H9 (cell line): ENCODE results near the gene DGKE. TPM values are rescaled to one million over a fixed set of nuclear protein-coding genes. Genes with fewer than 3 reads are reported as not detected.

Experiments used
- DNase-seq: peaks from one replicate; pipeline ENCODE4 v3.0.0-alpha.2; 2017
- H2AFZ ChIP-seq: one replicate; pipeline ENCODE4 v1.6.1; 2013; ENCODE audit warnings: mild to moderate bottlenecking, low read length, control low read depth, moderate library complexity
- H2AK5ac ChIP-seq: 2 replicates; pipeline ENCODE4 v1.6.1; 2013; ENCODE audit warnings: low read length, control low read depth, mixed read lengths; ENCODE audit not compliant: insufficient read length
- H2BK120ac ChIP-seq: one replicate; pipeline ENCODE4 v1.6.1; 2013; ENCODE audit warnings: low read depth, mild to moderate bottlenecking, low read length, control low read depth, inconsistent platforms; ENCODE audit not compliant: poor library complexity, severe bottlenecking
- H2BK12ac ChIP-seq: 2 replicates; pipeline ENCODE4 v1.6.1; 2013; ENCODE audit warnings: low read length, control low read depth, mixed read lengths, low read depth; ENCODE audit not compliant: insufficient read length
- H2BK15ac ChIP-seq: 2 replicates; pipeline ENCODE4 v1.6.1; 2013; ENCODE audit warnings: low read depth, low read length, control low read depth
- H2BK20ac ChIP-seq: one replicate; pipeline ENCODE4 v1.6.1; 2013; ENCODE audit warnings: low read depth, mild to moderate bottlenecking, low read length, control low read depth, inconsistent platforms; ENCODE audit not compliant: poor library complexity, severe bottlenecking
- H2BK5ac ChIP-seq: 2 replicates; pipeline ENCODE4 v1.6.1; 2013; ENCODE audit warnings: low read length, control low read depth, mixed read lengths; ENCODE audit not compliant: insufficient read length
- H3K14ac ChIP-seq: 2 replicates; pipeline ENCODE4 v1.6.1; 2013; ENCODE audit warnings: low read length, control low read depth; ENCODE audit not compliant: insufficient read depth
- H3K18ac ChIP-seq: 2 replicates; pipeline ENCODE4 v1.6.1; 2013; ENCODE audit warnings: low read depth, mild to moderate bottlenecking, mixed read lengths, low read length, control low read depth; ENCODE audit not compliant: insufficient read length
- H3K23ac ChIP-seq: 2 replicates; pipeline ENCODE4 v1.6.1; 2013; ENCODE audit warnings: low read length, control low read depth, mixed read lengths, low read depth; ENCODE audit not compliant: insufficient read length
- H3K23me2 ChIP-seq: 2 replicates; pipeline ENCODE4 v1.6.1; 2013; ENCODE audit warnings: low read depth, mild to moderate bottlenecking, mixed read lengths, low read length, control low read depth; ENCODE audit not compliant: insufficient read length, poor library complexity, severe bottlenecking
- H3K27ac ChIP-seq: 2 replicates; pipeline ENCODE4 v1.5.1; 2013; ENCODE audit warnings: low read length, control low read depth, mixed read lengths, low read depth; ENCODE audit not compliant: insufficient read length
- H3K27me3 ChIP-seq: 2 replicates; pipeline ENCODE4 v1.6.1; 2013; ENCODE audit warnings: low read length, control low read depth, inconsistent platforms; ENCODE audit not compliant: insufficient read depth
- H3K4ac ChIP-seq: 2 replicates; pipeline ENCODE4 v1.6.1; 2013; ENCODE audit warnings: low read depth, mild to moderate bottlenecking, control low read depth, inconsistent platforms, low read length, moderate library complexity
- H3K4me1 ChIP-seq: 2 replicates; pipeline ENCODE4 v1.6.1; 2013; ENCODE audit warnings: low read length, control low read depth, inconsistent platforms; ENCODE audit not compliant: insufficient read depth
- H3K4me2 ChIP-seq: 2 replicates; pipeline ENCODE4 v1.6.1; 2013; ENCODE audit warnings: low read length, control low read depth, mixed read lengths; ENCODE audit not compliant: insufficient read length, insufficient read depth
- H3K56ac ChIP-seq: 2 replicates; pipeline ENCODE4 v1.6.1; 2013; ENCODE audit warnings: low read depth, mild to moderate bottlenecking, mixed read lengths, low read length, control low read depth; ENCODE audit not compliant: insufficient read length
- H3K79me1 ChIP-seq: 2 replicates; pipeline ENCODE4 v1.6.1; 2013; ENCODE audit warnings: low read depth, mild to moderate bottlenecking, moderate library complexity, low read length, control low read depth, inconsistent platforms; ENCODE audit not compliant: insufficient read depth, poor library complexity, severe bottlenecking
- H3K79me2 ChIP-seq: 2 replicates; pipeline ENCODE4 v1.6.1; 2013; ENCODE audit warnings: low read length, control low read depth, inconsistent platforms; ENCODE audit not compliant: insufficient read depth
- H3K9ac ChIP-seq: 2 replicates; pipeline ENCODE4 v1.6.1; 2013; ENCODE audit warnings: low read length, control low read depth, mixed read lengths; ENCODE audit not compliant: insufficient read length; ENCODE audit errors: extremely low read depth
- H3K9me3 ChIP-seq: one replicate; pipeline ENCODE4 v1.6.1; 2013; ENCODE audit warnings: low read depth, low read length, inconsistent platforms; ENCODE audit not compliant: control insufficient read depth
- H3T11ph ChIP-seq: one replicate; pipeline ENCODE4 v1.6.1; 2013; ENCODE audit warnings: mild to moderate bottlenecking, low read length, control low read depth, inconsistent platforms
- H4K20me1 ChIP-seq: one replicate; pipeline ENCODE4 v1.6.1; 2013; ENCODE audit not compliant: control insufficient read depth, insufficient read length, insufficient read depth
- H4K5ac ChIP-seq: 2 replicates; pipeline ENCODE4 v1.6.1; 2013; ENCODE audit warnings: low read depth, mild to moderate bottlenecking, mixed read lengths, low read length, control low read depth; ENCODE audit not compliant: insufficient read length
- H4K8ac ChIP-seq: replicated peaks from 2 replicates; pipeline ENCODE4 v1.6.1; 2013; ENCODE audit warnings: low read length, control low read depth, mixed read lengths, low read depth; ENCODE audit not compliant: insufficient read length
- H4K91ac ChIP-seq: 2 replicates; pipeline ENCODE4 v1.6.1; 2013; ENCODE audit warnings: low read depth, mild to moderate bottlenecking, moderate library complexity, mixed read lengths, low read length, control low read depth; ENCODE audit not compliant: insufficient read length
- H3K27ac Mint-ChIP-seq, 3 experiments: 2 replicates in 2 of 3; 3 replicates in 1 of 3; pipeline ENCODE4 v1.8.0; 2020 to 2021; ENCODE audit warnings: mixed read lengths in 3 of 3, mild to moderate bottlenecking in 1 of 3, moderate library complexity in 1 of 3
- H3K27me3 Mint-ChIP-seq: 2 replicates; pipeline ENCODE4 v1.8.0; 2021; ENCODE audit warnings: low read depth, mild to moderate bottlenecking, moderate library complexity, mixed read lengths
- H3K36me3 Mint-ChIP-seq, 3 experiments: 2 replicates in 2 of 3; 3 replicates in 1 of 3; pipeline ENCODE4 v1.8.0; 2020 to 2021; ENCODE audit warnings: low read depth in 3 of 3, mixed read lengths in 3 of 3; ENCODE audit not compliant: insufficient read depth in 1 of 3
- H3K4me1 Mint-ChIP-seq, 2 experiments: 2 replicates each; pipeline ENCODE4 v1.8.0; 2020; ENCODE audit warnings: mixed read lengths in 2 of 2
- H3K4me3 Mint-ChIP-seq, 2 experiments: 2 replicates in 1 of 2; 3 replicates in 1 of 2; pipeline ENCODE4 v1.8.0; 2020 to 2021; ENCODE audit warnings: mild to moderate bottlenecking in 2 of 2, mixed read lengths in 2 of 2, moderate library complexity in 1 of 2
- H3K9me3 Mint-ChIP-seq, 2 experiments: 2 replicates in 1 of 2; 3 replicates in 1 of 2; pipeline ENCODE4 v1.8.0; 2020; ENCODE audit warnings: mild to moderate bottlenecking in 2 of 2, mixed read lengths in 2 of 2, moderate library complexity in 1 of 2
- CTCF ChIP-seq: fragments of 200-600 bp; sonication (generic); conservative IDR thresholded peaks from 3 replicates; pipeline ENCODE4 v1.8.0; 2021; ENCODE audit warnings: antibody characterized with exemption, mild to moderate bottlenecking
- WGBS: extraction: QIAGEN DNeasy Blood & Tissue Kit; methylation state at CpG from one replicate; pipeline ENCODE4 v1.1.7; 2013; ENCODE audit warnings: missing lambda C conversion rate, low lambda C conversion rate, mixed read lengths; ENCODE audit not compliant: insufficient read length; ENCODE audit errors: extremely low coverage; 5-methylcytosine and 5-hydroxymethylcytosine counted together
- total RNA-seq: library from RNA; stranded (reverse); gene quantifications from 2 replicates; pipeline ENCODE4 v1.2.1, GENCODE V29; 2021

The DGKE gene
- total RNA-seq, 1 experiment from 2014 or later, result 4.9 TPM

- Mint-ChIP-seq H3K9me3 (peaks cover 0 to 3% of the 10 kb centered on the region in 2 experiments; a peak in 1 of 5 replicates), H3K4me1 (peaks cover 14 to 18% of the 10 kb centered on the region in 2 experiments), H3K27ac (no peak overlapping the region), H3K36me3 (peaks cover 11 to 35% (median 22%) of the 10 kb centered on the region in 3 experiments), H3K4me3 (no peak overlapping the region), H3K27me3 (peaks cover 23% of the 10 kb centered on the region)
- Histone ChIP-seq H3T11ph (no peak overlapping the region), H3K18ac (no peak overlapping the region), H2BK12ac (no peak overlapping the region), H3K79me2 (no peaks in the 10 kb centered on the region; the same call in 1 of the 2 replicates), H4K5ac (no peak overlapping the region), H4K20me1 (no peaks in the 10 kb centered on the region), H2BK15ac (no peak overlapping the region), H2AK5ac (no peak overlapping the region), H3K27ac (no peak overlapping the region), H3K14ac (no peak overlapping the region), H3K4me1 (no peaks in the 10 kb centered on the region; the same call in 1 of the 2 replicates), H2BK120ac (no peak overlapping the region), H3K9me3 (no peaks in the 10 kb centered on the region), H4K91ac (no peak overlapping the region), H2AFZ (no peak overlapping the region), H3K23me2 (peaks cover 21% of the 10 kb centered on the region), H3K56ac (no peak overlapping the region), H3K9ac (no peak overlapping the region), H4K8ac (no peak overlapping the region), H3K4ac (no peak overlapping the region), H2BK20ac (no peak overlapping the region), H3K79me1 (no peaks in the 10 kb centered on the region), H2BK5ac (no peak overlapping the region), H3K4me2 (no peak overlapping the region), H3K27me3 (peaks cover 2% of the 10 kb centered on the region; the same call in 1 of the 2 replicates), H3K23ac (no peak overlapping the region)
- WGBS, result no CpG with 5 or more reads among the region's 7 CpGs
- no peak for TF ChIP-seq CTCF
- DNase-seq, result no peak
Observed at GRCh38 chr17:56910509-56911235, 76.7 kb downstream of the DGKE start.
